Upper lobe of left lung (tissue), 4 donors: Measurements from ENCODE around the gene LRRC8D.

ENCODE experiments used
- CTCF ChIP-seq, 6 experiments: fragments of 450-650 bp in 4 of 6; fragments of 200-600 bp in 2 of 6; sonication (generic) in 2 of 6; IDR thresholded peaks; one replicate each; pipeline ENCODE4 v1.5.1; 2016 to 2019; ENCODE audit warnings: antibody characterized with exemption in 6 of 6
- EP300 ChIP-seq, 4 donors: sonication (generic); formaldehyde crosslinking; IDR thresholded peaks; one replicate each; pipeline ENCODE4 v1.5.1; 2017; ENCODE audit warnings: antibody characterized with exemption in 4 of 4, control low read depth in 2 of 4
- POLR2AphosphoS5 ChIP-seq, 2 donors: sonication (generic); formaldehyde crosslinking; IDR thresholded peaks; one replicate each; pipeline ENCODE4 v1.5.1; 2017; ENCODE audit warnings: antibody characterized with exemption in 2 of 2

DNA sequence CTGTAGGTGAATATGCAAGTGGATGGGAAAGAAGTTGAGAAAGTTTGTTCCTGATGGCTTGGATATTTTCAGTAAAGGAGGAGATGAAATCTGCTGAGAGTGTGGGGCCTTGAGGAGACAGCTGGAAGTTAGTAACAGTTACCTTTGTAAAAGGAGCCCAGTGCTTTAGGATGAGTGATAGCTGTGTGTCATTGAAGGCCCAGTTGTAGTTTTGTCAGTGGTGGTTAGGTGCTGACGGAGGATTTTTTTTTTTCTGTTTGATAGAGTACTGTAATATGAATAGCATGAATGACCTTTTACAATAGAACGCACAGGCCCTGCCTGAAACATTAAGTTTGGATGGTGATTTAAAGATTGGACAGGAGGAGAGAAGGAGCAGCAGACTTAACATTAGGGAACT, 33.3 kb downstream of the LRRC8D start:
- TF ChIP-seq CTCF (IDR thresholded peaks at IDR 0.05) (no peak), EP300 (IDR thresholded peaks at IDR 0.05) (no peak), POLR2AphosphoS5 (IDR thresholded peaks at IDR 0.05) (no peak)
